HG02885 (cell line): ENCODE data around the gene FLT1.

ENCODE experiments used
- ATAC-seq: cut with Tn5 transposase; IDR thresholded peaks from one replicate; pipeline ENCODE4 v1.9.1; 2021; ENCODE audit warnings: mild to moderate bottlenecking; ENCODE audit not compliant: unreplicated experiment, poor library complexity

The FLT1 gene

GRCh38 chr13:28438598-28439334, 56.2 kb downstream of the FLT1 start:
- no peak for ATAC-seq

GRCh38 chr13:28438067-28438466, 56.9 kb downstream of the FLT1 start:
- ATAC-seq = no peak

- no peak for ATAC-seq
Measured at GRCh38 chr13:28435917-28436316, 59.0 kb downstream of the FLT1 start.

GRCh38 chr13:28434926-28435325, 60.0 kb downstream of the FLT1 start:
- no peak for ATAC-seq

GRCh38 chr13:28432816-28433560, 61.9 kb downstream of the FLT1 start:
- no peak for ATAC-seq

- ATAC-seq = peak; percentile 97
Measured at GRCh38 chr13:28429685-28430290, 65.1 kb downstream of the FLT1 start.

- ATAC-seq = no peak
Measured at GRCh38 chr13:28429096-28429495, 65.8 kb downstream of the FLT1 start.

- ATAC-seq = no peak
Measured at GRCh38 chr13:28426381-28426780, 68.5 kb downstream of the FLT1 start.

- no peak for ATAC-seq
Measured at GRCh38 chr13:28425793-28426192, 69.1 kb downstream of the FLT1 start.

GRCh38 chr13:28424541-28424940, 70.4 kb downstream of the FLT1 start:
- ATAC-seq = no peak

- ATAC-seq = peak; percentile 83
Measured at GRCh38 chr13:28423010-28423409, 71.9 kb downstream of the FLT1 start.

GRCh38 chr13:28421676-28422410, 73.1 kb downstream of the FLT1 start:
- ATAC-seq = no peak

GRCh38 chr13:28420704-28421103, 74.2 kb downstream of the FLT1 start:
- ATAC-seq = no peak

- no peak for ATAC-seq
Measured at GRCh38 chr13:28415994-28416421, 78.9 kb downstream of the FLT1 start.

- no peak for ATAC-seq
Measured at GRCh38 chr13:28413999-28414398, 80.9 kb downstream of the FLT1 start.

GRCh38 chr13:28412981-28413380, 81.9 kb downstream of the FLT1 start:
- ATAC-seq = no peak

GRCh38 chr13:28411831-28412353, 83.0 kb downstream of the FLT1 start:
- ATAC-seq = no peak

- no peak for ATAC-seq
Measured at GRCh38 chr13:28410096-28410495, 84.8 kb downstream of the FLT1 start.

- no peak for ATAC-seq
Measured at GRCh38 chr13:28409648-28410047, 85.3 kb downstream of the FLT1 start.

- no peak for ATAC-seq
Measured at GRCh38 chr13:28408863-28409262, 86.1 kb downstream of the FLT1 start.
